PC-3 (cell line): ENCODE data around the gene RAC3. TPM values are rescaled to one million over a fixed set of nuclear protein-coding genes. Genes with fewer than 3 reads are reported as not detected.

Source experiments
- ATAC-seq: fragments of 200-7000 bp; cut with Tn5 transposase; 2 replicates; pipeline ENCODE4 v1.9.1; 2020; ENCODE audit warnings: mild to moderate bottlenecking, moderate library complexity
- BruUV-seq: library from RNA; stranded (reverse); fragments of 400-500 nt; replicated peaks from 2 replicates; lab custom pipeline; 2021; lab: Mats Ljungman, UMichigan
- CTCF ChIA-PET: fragments of 300-600 bp; sonication (Branson Sonifier 250); formaldehyde crosslinking; loops from one replicate; lab custom pipeline; 2022; ENCODE audit warnings: antibody characterized with exemption; lab: Charles Lee
- POLR2A ChIA-PET: fragments of 300-600 bp; sonication (Branson Sonifier 250); formaldehyde crosslinking; loops from one replicate; lab custom pipeline; 2022; ENCODE audit warnings: antibody characterized with exemption; ENCODE audit not compliant: unreplicated experiment; lab: Charles Lee
- DNase-seq: peaks from one replicate; pipeline ENCODE4 v3.0.0-alpha.2; 2015
- H2AFZ ChIP-seq: fragments of 300-600 bp; sonication (generic); 2 replicates; pipeline ENCODE4 v1.6.0; 2016; ENCODE audit warnings: antibody characterized with exemption, low read length
- H3F3A ChIP-seq: fragments of 300-600 bp; sonication (generic); one replicate; pipeline ENCODE4 v1.6.0; 2017; ENCODE audit warnings: antibody characterized with exemption, low read length, control low read depth, mild to moderate bottlenecking; ENCODE audit not compliant: unreplicated experiment
- H3K27ac ChIP-seq: fragments of 300-600 bp; sonication (generic); 2 replicates; pipeline ENCODE4 v1.5.1; 2016; ENCODE audit warnings: mild to moderate bottlenecking, low read length
- H3K27me3 ChIP-seq: fragments of 300-600 bp; sonication (generic); 2 replicates; pipeline ENCODE4 v1.6.1; 2016; ENCODE audit warnings: low read length, mixed read lengths
- H3K36me3 ChIP-seq: fragments of 300-600 bp; sonication (generic); 2 replicates; pipeline ENCODE4 v1.6.1; 2016; ENCODE audit warnings: low read depth, mixed run types, low read length, mixed read lengths
- H3K4me1 ChIP-seq: fragments of 300-600 bp; sonication (generic); 2 replicates; pipeline ENCODE4 v1.5.1; 2016; ENCODE audit warnings: low read length; ENCODE audit not compliant: insufficient read depth
- H3K4me2 ChIP-seq: fragments of 300-600 bp; sonication (generic); 2 replicates; pipeline ENCODE4 v1.6.0; 2016; ENCODE audit warnings: low read length
- H3K4me3 ChIP-seq: fragments of 300-600 bp; sonication (generic); 2 replicates; pipeline ENCODE4 v1.5.1; 2016; ENCODE audit warnings: mild to moderate bottlenecking, low read length, mixed read lengths
- H3K79me2 ChIP-seq: fragments of 300-600 bp; sonication (generic); 2 replicates; pipeline ENCODE4 v1.6.1; 2017; ENCODE audit warnings: low read length, mixed read lengths
- H3K9ac ChIP-seq: fragments of 300-600 bp; sonication (generic); 2 replicates; pipeline ENCODE4 v1.6.0; 2016; ENCODE audit warnings: mild to moderate bottlenecking, low read length
- H3K9me2 ChIP-seq: fragments of 300-600 bp; sonication (generic); replicated peaks from 2 replicates; pipeline ENCODE4 v1.6.1; 2016; ENCODE audit warnings: mixed run types, low read length, mixed read lengths
- H3K9me3 ChIP-seq: fragments of 300-600 bp; sonication (generic); 2 replicates; pipeline ENCODE4 v1.6.1; 2016; ENCODE audit warnings: low read length, mixed read lengths
- H4K20me1 ChIP-seq: fragments of 300-600 bp; sonication (generic); 2 replicates; pipeline ENCODE4 v1.6.1; 2016; ENCODE audit warnings: low read length, mixed read lengths
- CTCF ChIP-seq: fragments of 300-600 bp; sonication (generic); conservative IDR thresholded peaks from 2 replicates; pipeline ENCODE4 v1.5.1; 2017; ENCODE audit warnings: antibody characterized with exemption, low read depth, mild to moderate bottlenecking, low read length
- EZH2 ChIP-seq: fragments of 300-600 bp; sonication (generic); IDR thresholded peaks from one replicate; pipeline ENCODE4 v1.6.1; 2017; ENCODE audit warnings: antibody characterized with exemption, mild to moderate bottlenecking, low read length; ENCODE audit not compliant: unreplicated experiment
- EZH2phosphoT487 ChIP-seq: fragments of 300-600 bp; sonication (generic); IDR thresholded peaks from 2 replicates; pipeline ENCODE4 v1.6.1; 2018; ENCODE audit warnings: mild to moderate bottlenecking, antibody characterized with exemption, low read length, borderline replicate concordance
- intact Hi-C: fragments of 100-400 bp; cut with micrococcal nuclease; formaldehyde crosslinking; loops from 2 replicates; pipeline ENCODE4 v1.9.0; 2023
- total RNA-seq: library from RNA; depleted of rRNA; stranded (reverse); fragments of >200 nt; gene quantifications from 2 replicates; pipeline ENCODE4 v1.2.3, GENCODE V29; 2014

Gene RAC3
- total RNA-seq, 1 experiment from 2014 or later, result 52.2 TPM

- Histone ChIP-seq H2AFZ (no peak overlapping the region), H3K9me2 (no peaks in the 10 kb centered on the region), H3K79me2 (no peaks in the 10 kb centered on the region), H3K9ac (no peak overlapping the region), H3K27ac (no peak overlapping the region), H4K20me1 (no peaks in the 10 kb centered on the region), H3K27me3 (no peaks in the 10 kb centered on the region), H3K4me2 (no peak overlapping the region), H3K9me3 (no peaks in the 10 kb centered on the region), H3K4me1 (no peaks in the 10 kb centered on the region), H3F3A (no peaks in the 10 kb centered on the region), H3K36me3 (peaks cover 29% of the 10 kb centered on the region), H3K4me3 (no peak overlapping the region)
- intact Hi-C loops, result no loop called here
- ChIA-PET POLR2A (interaction anchor here (0.7 kb wide), 1 partner anchor 39 kb away, joined by 3 read pairs; no protein-coding TSS in a partner anchor), CTCF (no interaction called here)
- ATAC-seq (peak; percentile 38), DNase-seq (no peak)
- no TSS peak for BruUV-seq
- TF ChIP-seq EZH2phosphoT487, result no peak
- TF ChIP-seq CTCF, result no peak
- no peak for TF ChIP-seq EZH2
Observed at GRCh38 chr17:82076785-82077591, 45.5 kb downstream of the RAC3 start.

- no peaks in the 10 kb centered on the region for H3K79me2 ChIP-seq
- ChIA-PET CTCF (no interaction called here), POLR2A (interaction anchor here (0.7 kb wide), 1 partner anchor 40 kb away, joined by 3 read pairs; no protein-coding TSS in a partner anchor)
- ATAC-seq (no peak), DNase-seq (no peak)
- H3K9ac ChIP-seq, result no peak overlapping the region
- peaks cover 36% of the 10 kb centered on the region for H3K36me3 ChIP-seq
- TF ChIP-seq CTCF (no peak), EZH2 (no peak), EZH2phosphoT487 (no peak)
- H3K9me3 ChIP-seq, result no peaks in the 10 kb centered on the region
- intact Hi-C loops, result no loop called here
- H3K4me3 ChIP-seq, result no peak overlapping the region
- no peaks in the 10 kb centered on the region for H3K9me2 ChIP-seq
- H4K20me1 ChIP-seq, result no peaks in the 10 kb centered on the region
- BruUV-seq, result no TSS peak
- no peak overlapping the region for H2AFZ ChIP-seq
- H3K27ac ChIP-seq, result no peak overlapping the region
- no peak overlapping the region for H3K4me2 ChIP-seq
- no peaks in the 10 kb centered on the region for H3K27me3 ChIP-seq
- H3K4me1 ChIP-seq, result no peaks in the 10 kb centered on the region
- H3F3A ChIP-seq, result no peaks in the 10 kb centered on the region
Observed at GRCh38 chr17:82077617-82078358, 46.3 kb downstream of the RAC3 start.
